ENCODE measurements around the gene RBMS3.

RBMS3 gene

GRCh38 chr3:29955413-29955812, 674.5 kb downstream of the RBMS3 start:
- TF ChIP-seq CTCF (IDR thresholded peaks at IDR 0.05; ENCODE audit: insufficient read depth, low read length, poor library complexity, severe bottlenecking), result no peak
- no peak for DNase-seq (ENCODE audit: extremely low read depth, insufficient read length)
- H3K27me3 ChIP-seq (replicated peaks; ENCODE audit: control insufficient read depth, insufficient read depth, low read length), result no peaks in the 10 kb centered on the region
- no peak overlapping the region for H3K4me3 ChIP-seq (replicated peaks; ENCODE audit: low read depth, low read length)
- H3K36me3 ChIP-seq (ENCODE audit: control insufficient read depth, insufficient read depth, low read length), result no peaks in the 10 kb centered on the region

GRCh38 chr3:29958816-29959215, 677.9 kb downstream of the RBMS3 start:
- Histone ChIP-seq H3K27me3 (replicated peaks; ENCODE audit: control insufficient read depth, insufficient read depth, low read length) (no peaks in the 10 kb centered on the region), H3K36me3 (ENCODE audit: control insufficient read depth, insufficient read depth, low read length) (no peaks in the 10 kb centered on the region), H3K4me3 (replicated peaks; ENCODE audit: low read depth, low read length) (no peak overlapping the region)
- no peak for DNase-seq (ENCODE audit: extremely low read depth, insufficient read length)
- no peak for TF ChIP-seq CTCF (IDR thresholded peaks at IDR 0.05; ENCODE audit: insufficient read depth, low read length, poor library complexity, severe bottlenecking)

GRCh38 chr3:29971895-29972294, 691.0 kb downstream of the RBMS3 start:
- DNase-seq (ENCODE audit: extremely low read depth, insufficient read length), result no peak
- TF ChIP-seq CTCF (IDR thresholded peaks at IDR 0.05; ENCODE audit: insufficient read depth, low read length, poor library complexity, severe bottlenecking), result no peak
- H3K4me3 ChIP-seq (replicated peaks; ENCODE audit: low read depth, low read length), result no peak overlapping the region
- H3K27me3 ChIP-seq (replicated peaks; ENCODE audit: control insufficient read depth, insufficient read depth, low read length), result no peaks in the 10 kb centered on the region
- H3K36me3 ChIP-seq (ENCODE audit: control insufficient read depth, insufficient read depth, low read length), result no peaks in the 10 kb centered on the region

- no peak for TF ChIP-seq CTCF (IDR thresholded peaks at IDR 0.05; ENCODE audit: insufficient read depth, low read length, poor library complexity, severe bottlenecking)
- no peaks in the 10 kb centered on the region for H3K36me3 ChIP-seq (ENCODE audit: control insufficient read depth, insufficient read depth, low read length)
- no peak overlapping the region for H3K4me3 ChIP-seq (replicated peaks; ENCODE audit: low read depth, low read length)
- no peak for DNase-seq (ENCODE audit: extremely low read depth, insufficient read length)
- no peaks in the 10 kb centered on the region for H3K27me3 ChIP-seq (replicated peaks; ENCODE audit: control insufficient read depth, insufficient read depth, low read length)
Observed at GRCh38 chr3:29972320-29972993, 691.6 kb downstream of the RBMS3 start.

- Histone ChIP-seq H3K36me3 (ENCODE audit: control insufficient read depth, insufficient read depth, low read length) (no peaks in the 10 kb centered on the region), H3K27me3 (replicated peaks; ENCODE audit: control insufficient read depth, insufficient read depth, low read length) (no peaks in the 10 kb centered on the region), H3K4me3 (replicated peaks; ENCODE audit: low read depth, low read length) (no peak overlapping the region)
- no peak for DNase-seq (ENCODE audit: extremely low read depth, insufficient read length)
- no peak for TF ChIP-seq CTCF (IDR thresholded peaks at IDR 0.05; ENCODE audit: insufficient read depth, low read length, poor library complexity, severe bottlenecking)
Observed at GRCh38 chr3:29973763-29974162, 692.9 kb downstream of the RBMS3 start.

GRCh38 chr3:29976871-29977270, 696.0 kb downstream of the RBMS3 start:
- DNase-seq (ENCODE audit: extremely low read depth, insufficient read length), result no peak
- H3K36me3 ChIP-seq (ENCODE audit: control insufficient read depth, insufficient read depth, low read length), result no peaks in the 10 kb centered on the region
- TF ChIP-seq CTCF (IDR thresholded peaks at IDR 0.05; ENCODE audit: insufficient read depth, low read length, poor library complexity, severe bottlenecking), result no peak
- no peaks in the 10 kb centered on the region for H3K27me3 ChIP-seq (replicated peaks; ENCODE audit: control insufficient read depth, insufficient read depth, low read length)
- no peak overlapping the region for H3K4me3 ChIP-seq (replicated peaks; ENCODE audit: low read depth, low read length)
